Activated naive CD4-positive, alpha-beta T cell treated with anti-CD3 and anti-CD28 coated beads, Interleukin-2, amount 50 U/mL, for 24 hours (primary cell): ENCODE results near the gene TRIM9.
"Not testable (repeated sequence)": the region's sequence is repeated elsewhere in the genome, so short reads cannot be mapped to it uniquely, and the experiment has no call there.

Experiments used
- H3K27ac Mint-ChIP-seq: one replicate; pipeline ENCODE4 v1.8.0; 2021; ENCODE audit warnings: mild to moderate bottlenecking, mixed read lengths
- H3K27me3 Mint-ChIP-seq: one replicate; pipeline ENCODE4 v1.8.0; 2021; ENCODE audit warnings: mixed read lengths
- H3K36me3 Mint-ChIP-seq: one replicate; pipeline ENCODE4 v1.8.0; 2021; ENCODE audit warnings: mixed read lengths
- H3K4me1 Mint-ChIP-seq: one replicate; pipeline ENCODE4 v1.8.0; 2021; ENCODE audit warnings: mixed read lengths
- H3K4me3 Mint-ChIP-seq: one replicate; pipeline ENCODE4 v1.8.0; 2021; ENCODE audit warnings: mild to moderate bottlenecking, mixed read lengths
- H3K9me3 Mint-ChIP-seq: one replicate; pipeline ENCODE4 v1.8.0; 2021; ENCODE audit warnings: mixed read lengths

Gene TRIM9

DNA sequence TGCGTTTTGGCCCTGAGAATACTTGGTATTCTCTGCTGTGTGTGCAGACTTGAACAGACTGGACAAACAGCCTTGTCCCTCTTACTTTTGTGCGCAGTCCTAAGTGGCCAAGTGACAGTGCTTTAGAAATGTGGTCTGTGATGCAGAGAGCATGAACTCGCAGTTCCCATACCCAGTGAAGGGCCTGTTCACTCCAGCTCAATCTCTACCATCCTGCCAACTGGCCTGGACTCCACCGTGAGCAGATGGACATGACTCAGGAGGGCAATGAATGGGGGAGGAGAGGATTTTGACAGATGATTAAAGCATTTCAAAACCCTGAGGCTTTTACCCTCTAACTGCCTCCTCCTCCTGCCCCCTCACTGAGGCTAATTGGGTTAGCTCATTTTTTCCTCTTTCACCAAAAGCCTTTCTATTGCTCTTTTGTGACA lies 88.1 kb downstream of the TRIM9 start:
- no peaks in the 10 kb centered on the region for H3K36me3 Mint-ChIP-seq
- no peak overlapping the region for H3K4me3 Mint-ChIP-seq
- H3K4me1 Mint-ChIP-seq = no peaks in the 10 kb centered on the region
- H3K27me3 Mint-ChIP-seq = no peaks in the 10 kb centered on the region
- no peaks in the 10 kb centered on the region for H3K9me3 Mint-ChIP-seq
- H3K27ac Mint-ChIP-seq = no peak overlapping the region

DNA sequence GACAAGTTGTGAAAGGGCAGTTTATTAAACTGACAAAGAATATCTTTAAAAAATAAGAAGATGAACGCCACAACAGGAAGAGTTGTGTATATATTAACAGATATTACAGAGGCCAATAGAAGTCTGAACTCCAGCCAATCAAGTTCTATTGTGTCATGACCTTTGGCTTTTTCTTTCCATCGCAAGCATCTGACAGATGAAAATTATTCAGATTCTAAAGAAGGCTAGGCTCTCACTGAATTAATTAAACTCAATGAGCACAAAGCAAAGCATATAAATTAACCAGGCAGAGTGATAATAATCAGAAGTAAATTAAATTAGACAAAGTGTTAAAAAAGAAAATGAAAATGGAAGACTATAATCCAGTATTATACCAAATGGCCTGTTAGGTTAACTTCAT lies 88.6 kb downstream of the TRIM9 start:
- Mint-ChIP-seq H3K9me3 (no peaks in the 10 kb centered on the region), H3K4me3 (no peak overlapping the region), H3K36me3 (no peaks in the 10 kb centered on the region), H3K27me3 (no peaks in the 10 kb centered on the region), H3K27ac (no peak overlapping the region), H3K4me1 (no peaks in the 10 kb centered on the region)

DNA sequence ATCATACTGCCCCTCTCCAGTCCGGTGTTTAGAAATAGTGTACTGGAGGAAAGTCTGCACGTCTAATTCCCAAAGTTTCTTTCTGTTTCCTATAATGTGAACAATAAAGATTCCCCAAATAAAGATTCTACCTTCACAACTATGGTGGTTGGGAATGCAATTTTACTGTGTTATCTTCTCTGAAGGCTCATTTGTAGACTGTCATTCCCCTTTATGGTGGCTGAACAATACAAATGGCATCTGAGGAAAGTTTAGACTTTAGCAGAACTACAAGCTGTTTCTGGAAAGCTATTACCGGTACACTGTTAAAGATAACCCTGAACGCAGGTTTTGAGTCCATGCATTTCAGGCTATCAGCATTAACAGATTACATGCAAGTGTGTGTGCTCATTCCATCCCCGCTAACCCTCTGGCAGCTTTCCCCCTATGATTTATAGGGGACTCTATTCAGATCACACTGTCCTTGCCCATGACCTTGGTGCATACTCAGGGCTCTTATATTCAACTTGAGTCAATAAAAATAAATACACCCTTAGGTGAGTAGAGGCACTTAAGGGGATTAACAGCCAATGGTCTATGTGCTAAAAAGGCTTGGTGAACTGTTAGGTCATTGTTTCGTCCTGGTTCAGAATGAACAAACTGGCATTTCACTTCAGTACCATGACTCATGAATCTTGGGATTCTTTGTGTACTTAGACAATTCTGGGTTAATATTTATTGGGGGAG lies 89.9 kb downstream of the TRIM9 start:
- no peak overlapping the region for H3K27ac Mint-ChIP-seq
- H3K36me3 Mint-ChIP-seq = no peaks in the 10 kb centered on the region
- no peak overlapping the region for H3K4me3 Mint-ChIP-seq
- no peaks in the 10 kb centered on the region for H3K9me3 Mint-ChIP-seq
- H3K4me1 Mint-ChIP-seq = no peaks in the 10 kb centered on the region
- H3K27me3 Mint-ChIP-seq = no peaks in the 10 kb centered on the region

- Mint-ChIP-seq H3K9me3 (no peaks in the 10 kb centered on the region), H3K4me1 (no peaks in the 10 kb centered on the region), H3K4me3 (no peak overlapping the region), H3K27me3 (no peaks in the 10 kb centered on the region), H3K27ac (no peak overlapping the region), H3K36me3 (no peaks in the 10 kb centered on the region)
Measured at GRCh38 chr14:51004352-51004800, 90.5 kb downstream of the TRIM9 start.

GRCh38 chr14:51002406-51002999 lies 92.4 kb downstream of the TRIM9 start:
- Mint-ChIP-seq H3K9me3 (no peaks in the 10 kb centered on the region), H3K27ac (no peak overlapping the region), H3K27me3 (no peaks in the 10 kb centered on the region), H3K36me3 (no peaks in the 10 kb centered on the region), H3K4me1 (no peaks in the 10 kb centered on the region), H3K4me3 (no peak overlapping the region)

- Mint-ChIP-seq H3K27ac (no peak overlapping the region), H3K4me1 (no peaks in the 10 kb centered on the region), H3K4me3 (no peak overlapping the region), H3K9me3 (no peaks in the 10 kb centered on the region), H3K27me3 (no peaks in the 10 kb centered on the region), H3K36me3 (no peaks in the 10 kb centered on the region)
Measured at GRCh38 chr14:51000566-51000965, 94.3 kb downstream of the TRIM9 start.

- H3K27me3 Mint-ChIP-seq = no peaks in the 10 kb centered on the region
- H3K36me3 Mint-ChIP-seq = no peaks in the 10 kb centered on the region
- H3K4me3 Mint-ChIP-seq = no peak overlapping the region
- H3K27ac Mint-ChIP-seq = no peak overlapping the region
- no peaks in the 10 kb centered on the region for H3K9me3 Mint-ChIP-seq
- no peaks in the 10 kb centered on the region for H3K4me1 Mint-ChIP-seq
Measured at GRCh38 chr14:50999726-51000125, 95.2 kb downstream of the TRIM9 start.

DNA sequence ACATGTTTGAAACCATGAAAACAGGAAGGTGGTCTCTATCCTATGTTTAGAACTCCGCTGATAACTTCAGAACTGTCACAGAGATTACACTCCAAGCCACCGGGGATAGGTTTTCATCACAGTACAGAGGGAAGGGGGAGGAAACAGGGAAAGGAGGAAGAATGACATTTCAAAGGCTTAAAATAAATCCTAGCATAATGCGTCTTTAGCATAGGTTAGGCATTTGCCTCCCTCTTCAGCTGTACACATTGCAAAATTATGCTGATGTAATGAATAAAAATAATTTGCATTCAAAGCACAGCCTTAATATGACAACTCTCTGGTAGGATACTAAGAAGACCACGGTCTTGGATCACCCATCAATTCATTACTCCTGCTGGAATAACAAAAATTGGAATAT lies 96.3 kb downstream of the TRIM9 start:
- H3K4me3 Mint-ChIP-seq = no peak overlapping the region
- H3K36me3 Mint-ChIP-seq = no peaks in the 10 kb centered on the region
- no peaks in the 10 kb centered on the region for H3K4me1 Mint-ChIP-seq
- no peaks in the 10 kb centered on the region for H3K9me3 Mint-ChIP-seq
- H3K27me3 Mint-ChIP-seq = no peaks in the 10 kb centered on the region
- no peak overlapping the region for H3K27ac Mint-ChIP-seq

DNA sequence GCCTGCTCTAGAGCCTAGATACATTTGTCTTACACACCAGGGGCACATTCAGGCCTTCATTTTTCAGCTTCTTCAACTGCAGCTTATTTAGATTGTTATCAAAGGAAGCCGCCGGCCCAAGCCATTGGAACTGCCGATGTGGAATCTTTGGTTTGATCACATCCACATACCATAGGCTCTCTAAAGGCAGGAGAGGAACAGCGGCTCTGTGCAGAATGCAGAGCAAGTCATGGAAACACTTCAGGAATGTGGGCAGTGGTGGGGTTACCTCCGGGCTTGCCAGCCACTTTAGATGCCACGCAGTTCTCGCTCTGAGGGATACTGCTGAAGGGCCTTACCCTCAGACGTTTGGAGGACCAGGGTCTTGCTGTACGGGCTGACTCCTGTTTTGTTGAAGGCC lies 97.2 kb downstream of the TRIM9 start:
- no peaks in the 10 kb centered on the region for H3K4me1 Mint-ChIP-seq
- H3K9me3 Mint-ChIP-seq = no peaks in the 10 kb centered on the region
- no peaks in the 10 kb centered on the region for H3K27me3 Mint-ChIP-seq
- H3K36me3 Mint-ChIP-seq = no peaks in the 10 kb centered on the region
- H3K27ac Mint-ChIP-seq = no peak overlapping the region
- H3K4me3 Mint-ChIP-seq = no peak overlapping the region

DNA sequence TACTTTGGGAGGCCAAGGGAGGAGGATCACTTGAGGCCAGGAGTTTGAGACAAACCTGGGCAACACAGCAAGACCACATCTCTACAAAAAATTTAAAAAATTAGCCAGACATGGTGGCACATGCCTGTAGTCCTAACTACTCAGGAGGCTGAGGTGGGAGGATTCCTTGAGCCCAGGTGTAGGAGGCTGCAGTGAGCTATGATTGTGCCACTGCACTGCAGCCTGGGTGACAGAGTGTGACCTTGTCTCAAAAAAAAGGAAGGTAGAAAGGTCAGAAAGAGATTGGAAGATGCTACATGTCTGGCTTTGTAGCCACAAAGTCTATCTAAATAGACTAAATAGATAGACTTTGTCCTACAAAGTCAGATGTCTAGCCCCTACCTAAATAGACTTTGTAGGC lies 100.7 kb downstream of the TRIM9 start:
- H3K27ac Mint-ChIP-seq, H3K4me3 Mint-ChIP-seq, H3K27me3 Mint-ChIP-seq, H3K4me1 Mint-ChIP-seq, H3K36me3 Mint-ChIP-seq, H3K9me3 Mint-ChIP-seq: not testable (repeated sequence)

DNA sequence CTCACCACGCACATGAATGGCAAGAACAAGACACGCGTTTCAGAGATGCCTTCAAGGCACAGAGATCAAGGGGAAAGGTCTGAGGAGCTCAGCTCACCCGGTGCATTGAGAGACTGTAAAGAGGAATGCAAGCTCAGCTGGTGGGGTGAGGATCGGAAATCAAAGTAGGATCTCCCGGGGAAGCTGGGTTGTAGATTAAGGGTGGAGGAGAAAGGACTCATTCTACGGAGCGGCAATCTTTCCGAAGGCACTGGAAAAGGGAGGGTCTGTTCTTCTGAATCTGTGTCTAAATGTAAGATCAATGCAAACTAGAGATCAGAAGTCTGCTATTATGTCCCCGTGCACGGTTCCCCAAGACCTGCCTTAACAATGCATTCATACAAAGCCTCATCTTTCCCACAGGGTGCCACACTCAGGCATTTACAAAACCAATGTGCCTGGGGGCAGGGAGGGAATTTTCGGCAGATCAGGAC lies 109.0 kb downstream of the TRIM9 start:
- no peak overlapping the region for H3K4me3 Mint-ChIP-seq
- H3K9me3 Mint-ChIP-seq = no peaks in the 10 kb centered on the region
- peaks cover 2% of the 10 kb centered on the region for H3K27me3 Mint-ChIP-seq

DNA sequence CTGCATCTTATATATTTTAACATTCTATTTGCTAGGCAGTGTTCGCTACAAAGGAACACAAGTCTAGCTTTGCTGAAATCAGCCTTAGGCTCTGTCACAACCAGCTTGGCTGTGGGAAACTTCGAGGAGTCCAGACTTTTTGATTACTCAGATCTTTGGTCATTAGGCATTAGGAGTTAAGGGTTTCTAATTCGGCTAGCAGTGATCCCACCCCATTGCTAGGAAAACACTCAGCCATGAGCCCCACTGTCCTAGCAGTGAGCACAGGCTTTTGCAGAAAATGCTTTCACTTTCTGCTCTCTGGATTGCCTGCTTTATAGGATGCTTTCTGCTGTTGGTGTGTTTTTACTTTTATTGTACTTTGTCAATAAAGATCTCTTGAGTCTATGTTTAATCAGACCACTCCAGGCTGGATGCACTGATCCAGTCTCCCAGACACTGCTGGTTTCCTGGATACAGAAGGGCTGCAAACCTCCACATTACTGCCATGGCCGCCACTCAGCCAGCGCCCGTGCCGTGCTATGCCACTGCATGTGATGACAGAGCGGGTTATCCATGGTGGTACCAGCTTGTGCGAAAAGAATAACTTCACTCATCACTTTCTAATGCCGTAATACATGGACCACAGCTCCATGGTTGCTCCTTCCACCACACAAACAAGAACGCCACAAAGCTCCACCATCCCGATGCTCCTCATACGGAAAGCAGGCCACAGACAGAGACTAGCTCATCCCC lies 109.6 kb downstream of the TRIM9 start:
- H3K36me3 Mint-ChIP-seq = no peaks in the 10 kb centered on the region
- H3K4me3 Mint-ChIP-seq = no peak overlapping the region
- peaks cover 2% of the 10 kb centered on the region for H3K27me3 Mint-ChIP-seq
- H3K27ac Mint-ChIP-seq = no peak overlapping the region
- no peaks in the 10 kb centered on the region for H3K4me1 Mint-ChIP-seq
- H3K9me3 Mint-ChIP-seq = no peaks in the 10 kb centered on the region

More for the DNA sequence above, 109.0 kb downstream of the TRIM9 start:
- Mint-ChIP-seq H3K4me1 (no peaks in the 10 kb centered on the region), H3K36me3 (no peaks in the 10 kb centered on the region), H3K27ac (no peak overlapping the region)

DNA sequence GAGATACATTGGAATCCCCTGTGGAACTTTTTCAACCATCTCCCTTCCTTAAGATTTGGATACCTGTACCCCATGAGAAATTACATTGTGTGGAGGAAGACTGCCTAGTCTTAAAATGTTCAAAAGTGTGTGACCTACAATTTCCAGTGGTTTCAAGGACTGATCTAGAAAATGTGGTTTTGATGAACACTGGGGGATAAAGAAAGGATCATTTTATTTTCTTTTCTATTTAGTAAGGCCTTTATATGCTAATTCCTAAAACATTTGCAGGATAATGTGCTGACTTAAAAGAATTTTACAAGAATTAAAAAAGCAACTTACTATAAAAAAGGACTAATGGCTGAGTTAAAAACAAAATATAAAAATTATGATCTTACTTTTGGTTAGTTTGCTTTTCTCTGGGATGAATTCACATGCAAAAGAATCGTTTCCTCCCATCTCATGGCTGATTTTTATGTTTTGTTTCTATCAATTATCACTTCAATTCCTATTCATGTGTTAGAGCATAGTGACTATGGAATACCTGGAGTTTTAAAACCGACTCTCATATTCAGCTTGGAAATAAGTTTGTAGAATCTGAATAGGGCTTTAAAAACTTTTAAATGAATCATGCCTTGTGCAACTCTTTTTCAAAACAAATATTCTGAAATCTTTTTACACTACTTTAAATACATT lies 110.7 kb downstream of the TRIM9 start:
- Mint-ChIP-seq H3K4me1 (no peaks in the 10 kb centered on the region), H3K9me3 (no peaks in the 10 kb centered on the region), H3K27me3 (peaks cover 2% of the 10 kb centered on the region), H3K36me3 (no peaks in the 10 kb centered on the region), H3K4me3 (no peak overlapping the region), H3K27ac (no peak overlapping the region)

GRCh38 chr14:50979941-50980850 lies 114.7 kb downstream of the TRIM9 start:
- Mint-ChIP-seq H3K4me1 (no peaks in the 10 kb centered on the region), H3K4me3 (no peak overlapping the region), H3K27ac (no peak overlapping the region), H3K36me3 (no peaks in the 10 kb centered on the region), H3K27me3 (no peaks in the 10 kb centered on the region), H3K9me3 (no peaks in the 10 kb centered on the region)

DNA sequence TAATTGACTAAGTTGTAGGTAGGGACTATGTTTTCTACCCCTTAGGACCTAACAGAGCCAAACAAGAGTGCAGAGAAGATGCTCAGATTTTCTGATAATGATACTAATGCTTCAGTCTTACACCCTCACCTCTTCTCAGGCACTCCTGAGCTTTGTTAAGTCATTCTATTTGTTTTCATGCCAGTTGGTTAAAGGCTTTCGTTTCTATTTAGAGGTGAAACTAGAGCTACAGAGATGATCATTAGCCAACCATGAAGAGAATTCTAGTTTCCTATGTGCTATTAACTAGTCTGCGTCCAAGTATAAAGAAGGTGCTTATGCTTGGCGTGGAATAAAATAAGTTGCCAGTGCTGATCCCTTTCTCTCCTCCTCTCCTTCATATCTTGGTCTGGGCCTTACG lies 116.0 kb downstream of the TRIM9 start:
- H3K27ac Mint-ChIP-seq = no peak overlapping the region
- H3K4me3 Mint-ChIP-seq = no peak overlapping the region
- H3K9me3 Mint-ChIP-seq = no peaks in the 10 kb centered on the region
- H3K36me3 Mint-ChIP-seq = no peaks in the 10 kb centered on the region
- no peaks in the 10 kb centered on the region for H3K27me3 Mint-ChIP-seq
- no peaks in the 10 kb centered on the region for H3K4me1 Mint-ChIP-seq
